ENCODE results near the gene FAM174C.

Gene FAM174C

GRCh38 chr19:1275976-1276627 lies 772 bp downstream of the FAM174C start:
- DNase-seq (ENCODE audit: extremely low spot score), result no peak
- CTCF ChIA-PET, result no interaction called here
- POLR2A ChIA-PET, result no interaction called here
- TF ChIP-seq ZNF384 (IDR thresholded peaks at IDR 0.05) (no peak), L3MBTL2 (conservative IDR thresholded peaks at IDR 0.05) (peak; percentile 87)

GRCh38 chr19:1276628-1277022 lies 1.3 kb downstream of the FAM174C start:
- POLR2A ChIA-PET, result no interaction called here
- CTCF ChIA-PET, result no interaction called here
- no peak for DNase-seq (ENCODE audit: extremely low spot score)
- TF ChIP-seq ARNT (IDR thresholded peaks at IDR 0.05), result no peak
- no peak for TF ChIP-seq FOXM1 (IDR thresholded peaks at IDR 0.05; ENCODE audit: borderline replicate concordance)
- no peak for TF ChIP-seq L3MBTL2 (conservative IDR thresholded peaks at IDR 0.05)
- no peak for TF ChIP-seq TARDBP (IDR thresholded peaks at IDR 0.05)
- TF ChIP-seq ZNF384 (IDR thresholded peaks at IDR 0.05), result no peak
- TF ChIP-seq SUZ12 (IDR thresholded peaks at IDR 0.05), result no peak
- TF ChIP-seq CTBP1 (IDR thresholded peaks at IDR 0.05; ENCODE audit: borderline replicate concordance), result no peak
- no peak for TF ChIP-seq LEF1 (IDR thresholded peaks at IDR 0.05; ENCODE audit: borderline replicate concordance)
- TF ChIP-seq PKNOX1 (IDR thresholded peaks at IDR 0.05), result no peak
- no peak for TF ChIP-seq HDGF (IDR thresholded peaks at IDR 0.05; ENCODE audit: borderline replicate concordance)
- no peak for TF ChIP-seq FOXK2 (IDR thresholded peaks at IDR 0.05)
- no peak for TF ChIP-seq ELF4 (IDR thresholded peaks at IDR 0.05)
- TF ChIP-seq BHLHE40 (IDR thresholded peaks at IDR 0.05; ENCODE audit: borderline replicate concordance), result no peak
- TF ChIP-seq NFRKB (IDR thresholded peaks at IDR 0.05), result no peak
- TF ChIP-seq FOXA1 (IDR thresholded peaks at IDR 0.05), result no peak

- DNase-seq (ENCODE audit: extremely low spot score), result no peak
- POLR2A ChIA-PET, result interaction anchor here (0.9 to 1.8 kb wide), 2 partner anchors 8 to 14 kb away, joined by 3 to 16 read pairs; partner anchors contain the start of gene CIRBP
- CTCF ChIA-PET, result no interaction called here
- TF ChIP-seq TARDBP (IDR thresholded peaks at IDR 0.05), result no peak
- no peak for TF ChIP-seq CTBP1 (IDR thresholded peaks at IDR 0.05; ENCODE audit: borderline replicate concordance)
- TF ChIP-seq HDGF (IDR thresholded peaks at IDR 0.05; ENCODE audit: borderline replicate concordance), result no peak
- TF ChIP-seq ARNT (IDR thresholded peaks at IDR 0.05), result no peak
- no peak for TF ChIP-seq BHLHE40 (IDR thresholded peaks at IDR 0.05; ENCODE audit: borderline replicate concordance)
- no peak for TF ChIP-seq SP1 (IDR thresholded peaks at IDR 0.05)
- TF ChIP-seq SUZ12 (IDR thresholded peaks at IDR 0.05), result no peak
- TF ChIP-seq ELF4 (IDR thresholded peaks at IDR 0.05), result no peak
- TF ChIP-seq LEF1 (IDR thresholded peaks at IDR 0.05; ENCODE audit: borderline replicate concordance), result no peak
- TF ChIP-seq ZNF384 (IDR thresholded peaks at IDR 0.05), result no peak
- TF ChIP-seq NFRKB (IDR thresholded peaks at IDR 0.05), result no peak
- no peak for TF ChIP-seq FOXM1 (IDR thresholded peaks at IDR 0.05; ENCODE audit: borderline replicate concordance)
- TF ChIP-seq FOXK2 (IDR thresholded peaks at IDR 0.05), result no peak
- TF ChIP-seq FOXA1 (IDR thresholded peaks at IDR 0.05), result no peak
- no peak for TF ChIP-seq PKNOX1 (IDR thresholded peaks at IDR 0.05)
- TF ChIP-seq L3MBTL2 (conservative IDR thresholded peaks at IDR 0.05), result no peak
Observed at GRCh38 chr19:1277061-1277460, 1.7 kb downstream of the FAM174C start.

- ChIA-PET POLR2A (interaction anchor here (0.6 to 1.8 kb wide), 3 partner anchors 9 to 315 kb away, joined by 3 to 16 read pairs (median 3); partner anchors contain the start of gene CIRBP), CTCF (no interaction called here)
- no peak for TF ChIP-seq ELF4 (IDR thresholded peaks at IDR 0.05)
- TF ChIP-seq FOXM1 (IDR thresholded peaks at IDR 0.05; ENCODE audit: borderline replicate concordance), result no peak
- no peak for TF ChIP-seq SUZ12 (IDR thresholded peaks at IDR 0.05)
- no peak for TF ChIP-seq ZNF384 (IDR thresholded peaks at IDR 0.05)
- TF ChIP-seq ARNT (IDR thresholded peaks at IDR 0.05), result no peak
- no peak for TF ChIP-seq CTBP1 (IDR thresholded peaks at IDR 0.05; ENCODE audit: borderline replicate concordance)
- no peak for TF ChIP-seq SP1 (IDR thresholded peaks at IDR 0.05)
- TF ChIP-seq HDGF (IDR thresholded peaks at IDR 0.05; ENCODE audit: borderline replicate concordance), result no peak
- TF ChIP-seq LEF1 (IDR thresholded peaks at IDR 0.05; ENCODE audit: borderline replicate concordance), result no peak
- no peak for TF ChIP-seq BHLHE40 (IDR thresholded peaks at IDR 0.05; ENCODE audit: borderline replicate concordance)
- no peak for TF ChIP-seq TARDBP (IDR thresholded peaks at IDR 0.05)
- TF ChIP-seq PKNOX1 (IDR thresholded peaks at IDR 0.05), result no peak
- TF ChIP-seq NFRKB (IDR thresholded peaks at IDR 0.05), result no peak
- no peak for TF ChIP-seq L3MBTL2 (conservative IDR thresholded peaks at IDR 0.05)
- TF ChIP-seq FOXA1 (IDR thresholded peaks at IDR 0.05), result no peak
- TF ChIP-seq FOXK2 (IDR thresholded peaks at IDR 0.05), result no peak
- DNase-seq (ENCODE audit: extremely low spot score), result no peak
Observed at GRCh38 chr19:1278074-1278473, 2.7 kb downstream of the FAM174C start.

GRCh38 chr19:1278713-1279660 lies 3.7 kb downstream of the FAM174C start:
- ChIA-PET POLR2A (interaction anchor here (0.6 to 2.3 kb wide), 3 partner anchors 10 to 314 kb away, joined by 3 to 33 read pairs (median 10); partner anchors contain the start of gene CIRBP), CTCF (interaction anchor here (0.5 to 0.7 kb wide), 2 partner anchors 104 to 452 kb away, joined by 3 to 4 read pairs; no protein-coding TSS in a partner anchor)
- TF ChIP-seq ELF4 (IDR thresholded peaks at IDR 0.05) (no peak), CTBP1 (IDR thresholded peaks at IDR 0.05; ENCODE audit: borderline replicate concordance) (no peak), LEF1 (IDR thresholded peaks at IDR 0.05; ENCODE audit: borderline replicate concordance) (no peak), ARNT (IDR thresholded peaks at IDR 0.05) (no peak), FOXA1 (IDR thresholded peaks at IDR 0.05) (no peak), TARDBP (IDR thresholded peaks at IDR 0.05) (no peak), BHLHE40 (IDR thresholded peaks at IDR 0.05; ENCODE audit: borderline replicate concordance) (no peak), SUZ12 (IDR thresholded peaks at IDR 0.05) (no peak), FOXM1 (IDR thresholded peaks at IDR 0.05; ENCODE audit: borderline replicate concordance) (no peak), NFRKB (IDR thresholded peaks at IDR 0.05) (no peak), L3MBTL2 (conservative IDR thresholded peaks at IDR 0.05) (no peak), PKNOX1 (IDR thresholded peaks at IDR 0.05) (no peak), HDGF (IDR thresholded peaks at IDR 0.05; ENCODE audit: borderline replicate concordance) (no peak), SP1 (IDR thresholded peaks at IDR 0.05) (no peak), FOXK2 (IDR thresholded peaks at IDR 0.05) (no peak)
- no peak for DNase-seq (ENCODE audit: extremely low spot score)
